ENCODE results near the gene RIMS4. TPM values are rescaled to one million over a fixed set of nuclear protein-coding genes. Genes with fewer than 3 reads are reported as not detected.

The RIMS4 gene
- total and polyA plus RNA-seq, 2 of the 13 experiments (the other 11 are each of a cell fraction or from before 2014, with no cell fraction given) = 0.01 to 0.07 TPM

DNA sequence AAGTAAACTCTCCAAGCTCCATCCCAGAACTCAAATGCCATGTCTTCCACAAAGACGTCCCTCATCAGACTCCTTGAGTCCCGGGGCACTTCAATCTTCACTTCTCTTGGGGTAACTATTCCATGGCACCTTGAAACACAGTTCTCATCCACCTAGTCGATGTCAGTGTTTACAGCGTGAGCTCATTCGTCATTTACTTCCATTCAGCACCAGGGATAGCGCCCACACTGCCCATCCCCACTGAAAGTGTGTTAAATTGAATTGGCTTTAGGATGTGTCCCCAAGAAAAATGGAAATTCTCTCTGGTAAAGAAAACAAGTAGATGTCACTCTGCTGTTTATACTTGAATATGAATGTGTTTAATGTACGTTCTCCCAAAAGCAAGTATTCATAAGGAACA is 33.4 kb downstream of the RIMS4 start (continued):
- no peak for TF ChIP-seq CHCHD3 (CRISPR knock-in tag; IDR thresholded peaks at IDR 0.05)
- TF ChIP-seq DR1 (CRISPR knock-in tag; IDR thresholded peaks at IDR 0.05) = no peak
- TF ChIP-seq SMC3 (IDR thresholded peaks at IDR 0.05; ENCODE audit: low read length) = no peak
- TF ChIP-seq, protein P1, sequence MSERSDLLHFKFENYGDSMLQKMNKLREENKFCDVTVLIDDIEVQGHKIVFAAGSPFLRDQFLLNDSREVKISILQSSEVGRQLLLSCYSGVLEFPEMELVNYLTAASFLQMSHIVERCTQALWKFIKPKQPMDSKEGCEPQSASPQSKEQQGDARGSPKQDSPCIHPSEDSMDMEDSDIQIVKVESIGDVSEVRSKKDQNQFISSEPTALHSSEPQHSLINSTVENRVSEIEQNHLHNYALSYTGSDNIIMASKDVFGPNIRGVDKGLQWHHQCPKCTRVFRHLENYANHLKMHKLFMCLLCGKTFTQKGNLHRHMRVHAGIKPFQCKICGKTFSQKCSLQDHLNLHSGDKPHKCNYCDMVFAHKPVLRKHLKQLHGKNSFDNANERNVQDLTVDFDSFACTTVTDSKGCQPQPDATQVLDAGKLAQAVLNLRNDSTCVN (CRISPR knock-in tag; IDR thresholded peaks at IDR 0.05; ENCODE audit: borderline replicate concordance) = no peak
- TF ChIP-seq, protein P2, sequence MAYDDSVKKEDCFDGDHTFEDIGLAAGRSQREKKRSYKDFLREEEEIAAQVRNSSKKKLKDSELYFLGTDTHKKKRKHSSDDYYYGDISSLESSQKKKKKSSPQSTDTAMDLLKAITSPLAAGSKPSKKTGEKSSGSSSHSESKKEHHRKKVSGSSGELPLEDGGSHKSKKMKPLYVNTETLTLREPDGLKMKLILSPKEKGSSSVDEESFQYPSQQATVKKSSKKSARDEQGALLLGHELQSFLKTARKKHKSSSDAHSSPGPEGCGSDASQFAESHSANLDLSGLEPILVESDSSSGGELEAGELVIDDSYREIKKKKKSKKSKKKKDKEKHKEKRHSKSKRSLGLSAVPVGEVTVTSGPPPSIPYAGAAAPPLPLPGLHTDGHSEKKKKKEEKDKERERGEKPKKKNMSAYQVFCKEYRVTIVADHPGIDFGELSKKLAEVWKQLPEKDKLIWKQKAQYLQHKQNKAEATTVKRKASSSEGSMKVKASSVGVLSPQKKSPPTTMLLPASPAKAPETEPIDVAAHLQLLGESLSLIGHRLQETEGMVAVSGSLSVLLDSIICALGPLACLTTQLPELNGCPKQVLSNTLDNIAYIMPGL (CRISPR knock-in tag; IDR thresholded peaks at IDR 0.05; ENCODE audit: borderline replicate concordance in 1 of 2, low read depth in 1 of 2) = no peak
- TF ChIP-seq TCF7 (IDR thresholded peaks at IDR 0.05; ENCODE audit: low read depth) = no peak
- TF ChIP-seq ZSCAN20 (CRISPR knock-in tag; IDR thresholded peaks at IDR 0.05; ENCODE audit: borderline replicate concordance) = no peak
- TF ChIP-seq, protein P3, sequence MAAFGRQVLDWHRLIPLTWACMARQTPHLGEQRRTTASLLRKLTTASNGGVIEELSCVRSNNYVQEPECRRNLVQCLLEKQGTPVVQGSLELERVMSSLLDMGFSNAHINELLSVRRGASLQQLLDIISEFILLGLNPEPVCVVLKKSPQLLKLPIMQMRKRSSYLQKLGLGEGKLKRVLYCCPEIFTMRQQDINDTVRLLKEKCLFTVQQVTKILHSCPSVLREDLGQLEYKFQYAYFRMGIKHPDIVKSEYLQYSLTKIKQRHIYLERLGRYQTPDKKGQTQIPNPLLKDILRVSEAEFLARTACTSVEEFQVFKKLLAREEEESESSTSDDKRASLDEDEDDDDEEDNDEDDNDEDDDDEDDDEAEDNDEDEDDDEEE (CRISPR knock-in tag; IDR thresholded peaks at IDR 0.05) = no peak
- TF ChIP-seq ZNF7 (CRISPR knock-in tag; IDR thresholded peaks at IDR 0.05) = no peak
- no peak for TF ChIP-seq RORA (CRISPR knock-in tag; IDR thresholded peaks at IDR 0.05)
- TF ChIP-seq, protein P4, sequence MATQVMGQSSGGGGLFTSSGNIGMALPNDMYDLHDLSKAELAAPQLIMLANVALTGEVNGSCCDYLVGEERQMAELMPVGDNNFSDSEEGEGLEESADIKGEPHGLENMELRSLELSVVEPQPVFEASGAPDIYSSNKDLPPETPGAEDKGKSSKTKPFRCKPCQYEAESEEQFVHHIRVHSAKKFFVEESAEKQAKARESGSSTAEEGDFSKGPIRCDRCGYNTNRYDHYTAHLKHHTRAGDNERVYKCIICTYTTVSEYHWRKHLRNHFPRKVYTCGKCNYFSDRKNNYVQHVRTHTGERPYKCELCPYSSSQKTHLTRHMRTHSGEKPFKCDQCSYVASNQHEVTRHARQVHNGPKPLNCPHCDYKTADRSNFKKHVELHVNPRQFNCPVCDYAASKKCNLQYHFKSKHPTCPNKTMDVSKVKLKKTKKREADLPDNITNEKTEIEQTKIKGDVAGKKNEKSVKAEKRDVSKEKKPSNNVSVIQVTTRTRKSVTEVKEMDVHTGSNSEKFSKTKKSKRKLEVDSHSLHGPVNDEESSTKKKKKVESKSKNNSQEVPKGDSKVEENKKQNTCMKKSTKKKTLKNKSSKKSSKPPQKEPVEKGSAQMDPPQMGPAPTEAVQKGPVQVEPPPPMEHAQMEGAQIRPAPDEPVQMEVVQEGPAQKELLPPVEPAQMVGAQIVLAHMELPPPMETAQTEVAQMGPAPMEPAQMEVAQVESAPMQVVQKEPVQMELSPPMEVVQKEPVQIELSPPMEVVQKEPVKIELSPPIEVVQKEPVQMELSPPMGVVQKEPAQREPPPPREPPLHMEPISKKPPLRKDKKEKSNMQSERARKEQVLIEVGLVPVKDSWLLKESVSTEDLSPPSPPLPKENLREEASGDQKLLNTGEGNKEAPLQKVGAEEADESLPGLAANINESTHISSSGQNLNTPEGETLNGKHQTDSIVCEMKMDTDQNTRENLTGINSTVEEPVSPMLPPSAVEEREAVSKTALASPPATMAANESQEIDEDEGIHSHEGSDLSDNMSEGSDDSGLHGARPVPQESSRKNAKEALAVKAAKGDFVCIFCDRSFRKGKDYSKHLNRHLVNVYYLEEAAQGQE (IDR thresholded peaks at IDR 0.05; ENCODE audit: borderline replicate concordance in 1 of 2, low read depth in 1 of 2, low read length in 2 of 2) = peak; percentile 94 to 98
- peak; percentile 69; the same call in 1 of the 2 replicates for TF ChIP-seq ZNF331 (CRISPR knock-in tag; IDR thresholded peaks at IDR 0.05)
- TF ChIP-seq ZNF747 (CRISPR knock-in tag; IDR thresholded peaks at IDR 0.05; ENCODE audit: borderline replicate concordance) = no peak
- no peak for TF ChIP-seq CENPX (CRISPR knock-in tag; IDR thresholded peaks at IDR 0.05)
- no peak for TF ChIP-seq ZFP36 (IDR thresholded peaks at IDR 0.05; ENCODE audit: borderline replicate concordance, low read depth, low read length, partially characterized antibody)
